DOHH2 (cell line): ENCODE data around the gene SMTNL1.

Source experiments
- CTCF ChIP-seq: fragments of 200-600 bp; sonication (generic); IDR thresholded peaks from one replicate; pipeline ENCODE4 v1.5.1; 2014; ENCODE audit warnings: antibody characterized with exemption, mild to moderate bottlenecking, low read depth, low read length; ENCODE audit not compliant: poor library complexity, severe bottlenecking
- EZH2phosphoT487 ChIP-seq: fragments of 200-600 bp; sonication (generic); IDR thresholded peaks from 2 replicates; pipeline ENCODE4 v1.6.1; 2017; ENCODE audit warnings: borderline replicate concordance, mild to moderate bottlenecking, antibody characterized with exemption, low read length, moderate library complexity, mixed read lengths

- no peak for TF ChIP-seq CTCF
- no peak for TF ChIP-seq EZH2phosphoT487
These were observed 36.5 kb upstream of the SMTNL1 start for GRCh38 chr11:57500926-57501325.
